Lower leg skin (tissue), 4 donors: ENCODE results near the gene PDZRN3. TPM values are rescaled to one million over a fixed set of nuclear protein-coding genes. Genes with fewer than 3 reads are reported as not detected.
"Not testable (repeated sequence)": the region's sequence is repeated elsewhere in the genome, so short reads cannot be mapped to it uniquely, and the experiment has no call there.

ENCODE experiments used
- DNase-seq, 2 donors: peaks; one replicate each; pipeline ENCODE4 v3.0.0-alpha.2; 2019; ENCODE audit warnings: low spot score in 2 of 2
- H3K4me3 ChIP-seq: fragments of 200-600 bp; sonication (generic); 2 replicates; pipeline ENCODE4 v1.5.1; 2017; ENCODE audit warnings: mild to moderate bottlenecking, low read depth; ENCODE audit not compliant: poor library complexity, severe bottlenecking
- POLR2A ChIP-seq, 2 donors: fragments of 450-650 bp; IDR thresholded peaks; one replicate each; pipeline ENCODE4 v1.6.1; 2016 to 2017; ENCODE audit warnings: antibody characterized with exemption in 2 of 2, mild to moderate bottlenecking in 1 of 2, moderate library complexity in 1 of 2
- WGBS, 2 donors: methylation state at CpG; one replicate each; pipeline ENCODE4 v1.1.5; 2018; 5-methylcytosine and 5-hydroxymethylcytosine counted together
- intact Hi-C: fragments of 100-400 bp; cut with DNase I; formaldehyde crosslinking; loops from one replicate; pipeline ENCODE4 v1.15.0; 2023; ENCODE audit warnings: low total_unique reads
- total RNA-seq, 4 donors: library from RNA; depleted of rRNA; stranded (reverse); fragments of >200 nt; gene quantifications; one replicate each; pipeline ENCODE4 v1.1.0, GENCODE V29; 2016
- TF ChIP-seq, protein P1 (sequence below), 3 donors: fragments of 450-650 bp; IDR thresholded peaks; one replicate each; pipeline ENCODE4 v1.5.1; 2016; ENCODE audit warnings: antibody characterized with exemption in 3 of 3, mild to moderate bottlenecking in 3 of 3, moderate library complexity in 2 of 3

Gene PDZRN3
- total RNA-seq, 4 donors from 2014 or later, result 9.7 to 29.9 (median 13.4) TPM

DNA sequence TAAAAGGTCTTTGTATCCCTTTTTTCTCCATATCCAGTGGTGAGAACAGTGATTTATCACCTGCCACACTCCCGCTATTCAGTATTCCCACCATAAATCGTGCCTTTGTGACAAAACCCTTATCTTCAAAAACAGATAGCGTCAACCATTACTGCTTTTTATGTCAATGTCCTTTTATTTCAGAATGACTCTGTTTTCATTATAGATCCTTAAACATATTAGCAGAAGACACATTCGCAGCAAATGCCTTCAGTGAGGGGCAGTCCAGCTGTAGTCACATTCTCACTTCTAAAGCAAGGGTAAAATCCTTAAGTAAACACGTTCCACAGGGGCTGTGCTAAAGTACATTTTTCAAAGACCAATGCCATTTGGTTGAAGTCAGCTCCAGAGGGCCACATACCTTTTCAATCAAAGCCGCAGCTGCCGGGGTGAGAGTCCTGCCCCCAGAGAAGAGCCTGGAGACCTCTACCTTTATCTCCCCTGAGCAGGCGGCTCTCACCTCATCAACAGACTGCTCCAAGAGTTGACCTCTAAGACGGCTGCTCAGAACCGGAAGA, 53.4 kb downstream of the PDZRN3 start:
- WGBS, 2 donors, result 69 to 76% methylated on average over 10 of the region's 10 CpGs
- no peak for DNase-seq
- intact Hi-C loops, result no loop called here
- no peak overlapping the region for H3K4me3 ChIP-seq
- TF ChIP-seq, protein P1, sequence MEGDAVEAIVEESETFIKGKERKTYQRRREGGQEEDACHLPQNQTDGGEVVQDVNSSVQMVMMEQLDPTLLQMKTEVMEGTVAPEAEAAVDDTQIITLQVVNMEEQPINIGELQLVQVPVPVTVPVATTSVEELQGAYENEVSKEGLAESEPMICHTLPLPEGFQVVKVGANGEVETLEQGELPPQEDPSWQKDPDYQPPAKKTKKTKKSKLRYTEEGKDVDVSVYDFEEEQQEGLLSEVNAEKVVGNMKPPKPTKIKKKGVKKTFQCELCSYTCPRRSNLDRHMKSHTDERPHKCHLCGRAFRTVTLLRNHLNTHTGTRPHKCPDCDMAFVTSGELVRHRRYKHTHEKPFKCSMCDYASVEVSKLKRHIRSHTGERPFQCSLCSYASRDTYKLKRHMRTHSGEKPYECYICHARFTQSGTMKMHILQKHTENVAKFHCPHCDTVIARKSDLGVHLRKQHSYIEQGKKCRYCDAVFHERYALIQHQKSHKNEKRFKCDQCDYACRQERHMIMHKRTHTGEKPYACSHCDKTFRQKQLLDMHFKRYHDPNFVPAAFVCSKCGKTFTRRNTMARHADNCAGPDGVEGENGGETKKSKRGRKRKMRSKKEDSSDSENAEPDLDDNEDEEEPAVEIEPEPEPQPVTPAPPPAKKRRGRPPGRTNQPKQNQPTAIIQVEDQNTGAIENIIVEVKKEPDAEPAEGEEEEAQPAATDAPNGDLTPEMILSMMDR (IDR thresholded peaks at IDR 0.05), result no peak
- no peak for TF ChIP-seq POLR2A (IDR thresholded peaks at IDR 0.05)

DNA sequence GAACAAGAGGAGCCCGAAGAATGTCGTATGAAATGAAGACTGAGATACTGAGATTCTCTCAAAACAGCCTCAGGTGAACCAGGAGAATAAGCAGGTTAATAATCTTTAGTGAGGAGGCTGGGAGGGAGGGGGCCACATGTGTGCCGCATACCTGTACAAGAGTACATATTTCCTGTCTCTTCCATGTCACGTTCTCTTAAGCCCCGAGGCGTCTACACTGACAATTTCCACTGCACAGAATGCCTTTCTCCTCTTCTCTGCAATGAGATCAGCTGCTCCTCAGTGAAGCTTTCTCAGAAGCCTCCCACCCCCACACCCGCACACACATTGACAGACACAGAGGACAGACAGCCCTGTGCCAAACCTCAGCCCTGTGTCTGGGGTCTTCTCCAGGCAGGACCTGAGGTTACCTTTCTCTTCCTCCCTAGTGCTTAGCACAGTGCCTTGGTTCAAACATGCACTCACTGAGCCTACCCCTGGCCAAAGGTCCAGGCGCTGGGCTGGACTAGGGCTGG, 55.4 kb downstream of the PDZRN3 start:
- no peak for DNase-seq
- intact Hi-C loops, result no loop called here
- H3K4me3 ChIP-seq, result no peak overlapping the region
- 65 to 67% methylated on average over 8 of the region's 8 CpGs for WGBS, 2 donors
- no peak for TF ChIP-seq POLR2A (IDR thresholded peaks at IDR 0.05)
- TF ChIP-seq, protein P1 (IDR thresholded peaks at IDR 0.05), result no peak

DNA sequence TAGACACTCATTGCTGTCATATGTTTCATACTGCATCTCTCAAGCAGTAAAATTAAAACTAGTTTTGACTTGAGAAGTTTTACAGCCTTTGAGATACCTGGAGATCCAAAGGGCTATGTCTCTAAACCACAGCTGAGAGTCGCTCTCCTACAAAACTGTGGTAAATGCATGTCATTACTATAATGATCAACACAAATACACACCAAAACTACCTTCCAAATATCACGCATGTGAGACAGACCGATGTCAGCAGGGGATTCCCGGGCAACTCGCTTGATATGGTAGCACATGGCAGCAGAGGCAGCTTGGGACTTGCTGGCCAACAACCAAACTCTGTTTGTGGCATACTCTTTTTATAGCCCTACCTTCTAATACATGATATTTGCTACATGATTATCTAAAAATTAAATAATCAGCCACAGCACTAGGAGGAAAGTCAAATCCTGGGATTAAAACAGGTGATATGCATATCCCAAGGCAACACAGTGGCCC, 56.3 kb downstream of the PDZRN3 start:
- H3K4me3 ChIP-seq, result no peak overlapping the region
- intact Hi-C loops, result no loop called here
- no peak for DNase-seq
- 63 to 70% methylated on average over 5 of the region's 5 CpGs for whole genome bisulfite sequencing, 2 donors
- no peak for TF ChIP-seq POLR2A (IDR thresholded peaks at IDR 0.05)
- TF ChIP-seq, protein P1 (IDR thresholded peaks at IDR 0.05), result no peak

DNA sequence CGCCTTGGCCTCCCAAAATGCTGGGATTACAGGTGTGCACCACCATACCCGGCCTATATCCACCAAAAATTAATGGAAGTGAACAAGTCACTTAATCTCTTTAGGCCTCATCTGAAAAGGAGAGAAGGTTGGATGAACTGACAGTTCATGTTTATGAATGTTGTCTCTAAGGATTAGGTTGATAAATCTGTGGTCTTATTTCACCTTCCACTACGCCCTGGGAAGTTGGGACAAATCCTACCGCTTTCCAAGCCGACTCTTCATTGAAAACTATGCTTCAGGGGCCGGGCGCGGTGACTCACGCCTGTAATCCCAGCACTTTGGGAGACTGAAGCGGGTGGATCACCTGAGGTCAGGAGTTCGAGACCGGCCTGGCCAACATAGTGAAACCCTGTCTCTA, 59.4 kb downstream of the PDZRN3 start:
- 92 to 95% methylated on average over 12 of the region's 12 CpGs for WGBS, 2 donors
- DNase-seq, H3K4me3 ChIP-seq, intact Hi-C loops: not testable (repeated sequence)

DNA sequence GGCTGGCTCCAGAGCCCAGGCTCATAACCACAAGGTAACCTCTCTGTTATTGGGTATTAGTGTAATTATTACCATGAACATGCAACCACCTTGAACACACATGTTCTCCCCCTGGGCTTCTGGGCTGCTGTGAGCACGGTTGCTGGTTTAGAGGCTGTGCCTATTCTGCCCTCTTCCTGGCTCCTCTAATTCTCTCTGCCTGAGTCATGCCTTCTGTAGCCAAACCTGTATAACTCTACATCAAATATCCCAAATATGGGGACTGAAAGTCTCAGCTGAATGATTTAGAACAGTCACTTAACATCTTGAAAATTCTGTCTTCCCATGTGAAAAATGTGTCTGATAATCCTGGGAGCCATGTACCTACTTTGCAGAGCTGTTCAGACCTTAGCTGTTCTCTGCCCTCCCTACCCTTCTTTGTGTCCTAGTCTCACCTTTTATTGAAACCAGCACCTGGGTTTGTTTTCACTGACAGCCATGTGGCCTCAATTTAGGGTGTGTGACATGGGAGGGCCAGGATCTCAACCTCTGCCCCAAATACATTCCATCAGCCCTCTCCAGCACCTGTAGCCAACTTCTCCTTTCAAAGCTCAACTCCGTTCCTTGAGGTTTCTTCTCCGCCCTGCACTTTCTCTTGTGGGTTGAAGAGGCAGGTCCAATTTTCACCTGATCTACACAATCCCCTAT, 60.7 kb downstream of the PDZRN3 start:
- intact Hi-C loops, result no loop called here
- no peak for TF ChIP-seq POLR2A (IDR thresholded peaks at IDR 0.05)
- TF ChIP-seq, protein P1 (IDR thresholded peaks at IDR 0.05), result no peak
- WGBS, 2 donors, result 54 to 76% methylated on average over 3 of the region's 3 CpGs
- H3K4me3 ChIP-seq, result no peak overlapping the region
- DNase-seq, result no peak

DNA sequence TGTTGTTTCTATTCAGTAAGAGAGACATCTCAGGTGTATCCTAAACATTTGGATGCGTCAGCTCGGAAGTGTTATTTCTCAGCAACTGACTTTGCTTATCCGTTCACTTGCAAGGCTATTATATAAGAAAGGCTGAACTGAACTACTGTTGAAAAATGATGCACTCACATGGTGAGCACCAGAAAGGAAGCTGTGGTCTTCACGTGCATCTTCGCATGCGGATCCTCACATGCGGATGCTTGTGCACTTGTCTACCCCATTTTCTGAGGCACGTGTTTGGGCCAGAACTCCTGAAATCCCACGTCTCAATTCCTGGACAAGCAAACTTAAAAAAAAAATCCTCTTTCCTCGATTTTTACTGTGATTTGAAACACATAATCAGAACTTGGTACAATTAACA, 63.2 kb downstream of the PDZRN3 start:
- intact Hi-C loops, result no loop called here
- 65 to 78% methylated on average over 10 of the region's 10 CpGs for WGBS, 2 donors
- H3K4me3 ChIP-seq, result no peak overlapping the region
- no peak for TF ChIP-seq POLR2A (IDR thresholded peaks at IDR 0.05)
- TF ChIP-seq, protein P1 (IDR thresholded peaks at IDR 0.05), result no peak
- no peak for DNase-seq
